Stimulated activated CD8-positive, alpha-beta memory T cell treated with anti-CD3 and anti-CD28 coated beads, Interleukin-4, amount 100 ng/mL, for 24 hours (primary cell): ENCODE results near the gene DNAH5.

Source experiments
- DNase-seq: peaks from one replicate; pipeline ENCODE4 v3.0.0-alpha.2; 2020; ENCODE audit warnings: low read depth

Gene DNAH5

GRCh38 chr5:13943676-13944075, 812 bp downstream of the DNAH5 start:
- DNase-seq: no peak

- DNase-seq: no peak
Measured at GRCh38 chr5:13941468-13941867, 3.0 kb downstream of the DNAH5 start.

GRCh38 chr5:13939638-13940037, 4.8 kb downstream of the DNAH5 start:
- no peak for DNase-seq

GRCh38 chr5:13934921-13935320, 9.6 kb downstream of the DNAH5 start:
- no peak for DNase-seq

- no peak for DNase-seq
Measured at GRCh38 chr5:13934125-13934524, 10.4 kb downstream of the DNAH5 start.

- DNase-seq: no peak
Measured at GRCh38 chr5:13932561-13932960, 11.9 kb downstream of the DNAH5 start.

GRCh38 chr5:13932011-13932410, 12.5 kb downstream of the DNAH5 start:
- DNase-seq: no peak

- DNase-seq: no peak
Measured at GRCh38 chr5:13930541-13931171, 13.8 kb downstream of the DNAH5 start.

GRCh38 chr5:13926731-13927130, 17.8 kb downstream of the DNAH5 start:
- DNase-seq: no peak

GRCh38 chr5:13921578-13921977, 22.9 kb downstream of the DNAH5 start:
- no peak for DNase-seq

GRCh38 chr5:13919786-13920185, 24.7 kb downstream of the DNAH5 start:
- no peak for DNase-seq

GRCh38 chr5:13919087-13919486, 25.4 kb downstream of the DNAH5 start:
- no peak for DNase-seq

- no peak for DNase-seq
Measured at GRCh38 chr5:13917061-13917460, 27.4 kb downstream of the DNAH5 start.

GRCh38 chr5:13913962-13914361, 30.5 kb downstream of the DNAH5 start:
- DNase-seq: no peak

- DNase-seq: no peak
Measured at GRCh38 chr5:13910637-13911288, 33.7 kb downstream of the DNAH5 start.

- DNase-seq: no peak
Measured at GRCh38 chr5:13910201-13910600, 34.3 kb downstream of the DNAH5 start.

GRCh38 chr5:13909271-13909670, 35.2 kb downstream of the DNAH5 start:
- no peak for DNase-seq

GRCh38 chr5:13898569-13898968, 45.9 kb downstream of the DNAH5 start:
- no peak for DNase-seq

GRCh38 chr5:13878357-13878756, 66.1 kb downstream of the DNAH5 start:
- DNase-seq: no peak

GRCh38 chr5:13866792-13867191, 77.7 kb downstream of the DNAH5 start:
- DNase-seq: no peak

- DNase-seq: no peak
Measured at GRCh38 chr5:13865312-13865711, 79.2 kb downstream of the DNAH5 start.

GRCh38 chr5:13860146-13860545, 84.3 kb downstream of the DNAH5 start:
- no peak for DNase-seq

GRCh38 chr5:13859270-13860065, 85.0 kb downstream of the DNAH5 start:
- DNase-seq: no peak
